Progenitor cell of endocrine pancreas (in vitro differentiated cells): Measurements from ENCODE around the gene TMEM150B. TPM values are rescaled to one million over a fixed set of nuclear protein-coding genes. Genes with fewer than 3 reads are reported as not detected.

Source experiments
- DNase-seq: peaks from one replicate; pipeline ENCODE4 v3.0.0; 2021; ENCODE audit warnings: low spot score; ENCODE audit not compliant: unreplicated experiment
- H3K27ac Mint-ChIP-seq: 2 replicates; pipeline ENCODE4 v1.8.0; 2021; ENCODE audit warnings: mild to moderate bottlenecking, moderate library complexity, mixed read lengths
- H3K27me3 Mint-ChIP-seq: 2 replicates; pipeline ENCODE4 v1.8.0; 2021; ENCODE audit warnings: mixed read lengths
- H3K36me3 Mint-ChIP-seq: 2 replicates; pipeline ENCODE4 v1.8.0; 2022; ENCODE audit warnings: mixed read lengths; ENCODE audit not compliant: insufficient read depth
- H3K4me1 Mint-ChIP-seq: 2 replicates; pipeline ENCODE4 v1.8.0; 2021; ENCODE audit warnings: low read depth, mixed read lengths
- H3K4me3 Mint-ChIP-seq: 2 replicates; pipeline ENCODE4 v1.8.0; 2021; ENCODE audit warnings: low read depth, mild to moderate bottlenecking, moderate library complexity, mixed read lengths
- H3K9me3 Mint-ChIP-seq: 2 replicates; pipeline ENCODE4 v1.8.0; 2021; ENCODE audit warnings: low read depth, mixed read lengths
- CTCF ChIP-seq: fragments of 200-600 bp; sonication (generic); IDR thresholded peaks from one replicate; pipeline ENCODE4 v1.5.0; 2021; ENCODE audit warnings: antibody characterized with exemption, mild to moderate bottlenecking; ENCODE audit not compliant: unreplicated experiment
- total RNA-seq: library from RNA; stranded (reverse); gene quantifications from 2 replicates; pipeline ENCODE4 v1.2.1, GENCODE V29; 2021

The TMEM150B gene
- total RNA-seq, 1 donor from 2014 or later: not detected

- H3K4me1 Mint-ChIP-seq: peaks cover 3% of the 10 kb centered on the region
- no peak for DNase-seq
- H3K27me3 Mint-ChIP-seq: peaks cover under 1% of the 10 kb centered on the region
- peaks cover 1% of the 10 kb centered on the region for H3K36me3 Mint-ChIP-seq
- H3K27ac Mint-ChIP-seq: no peak overlapping the region
- TF ChIP-seq CTCF: no peak
- no peaks in the 10 kb centered on the region for H3K9me3 Mint-ChIP-seq
- H3K4me3 Mint-ChIP-seq: no peak overlapping the region
Observed at GRCh38 chr19:55316646-55317045, 8.5 kb downstream of the TMEM150B start.

GRCh38 chr19:55315956-55316525 is 9.1 kb downstream of the TMEM150B start:
- no peak for DNase-seq
- Mint-ChIP-seq H3K9me3 (no peaks in the 10 kb centered on the region), H3K36me3 (peaks cover 1% of the 10 kb centered on the region), H3K4me3 (no peak overlapping the region), H3K27me3 (no peaks in the 10 kb centered on the region), H3K27ac (no peak overlapping the region), H3K4me1 (peaks cover 3% of the 10 kb centered on the region)
- TF ChIP-seq CTCF: no peak

GRCh38 chr19:55314396-55314795 is 10.7 kb downstream of the TMEM150B start:
- Mint-ChIP-seq H3K4me1 (no peaks in the 10 kb centered on the region), H3K9me3 (no peaks in the 10 kb centered on the region), H3K27me3 (no peaks in the 10 kb centered on the region), H3K4me3 (no peak overlapping the region), H3K27ac (no peak overlapping the region), H3K36me3 (peaks cover 4% of the 10 kb centered on the region)
- TF ChIP-seq CTCF: no peak
- no peak for DNase-seq

- Mint-ChIP-seq H3K4me3 (no peak overlapping the region), H3K36me3 (peaks cover 6% of the 10 kb centered on the region), H3K27ac (peak overlapping the region; percentile 23), H3K27me3 (no peaks in the 10 kb centered on the region), H3K4me1 (no peaks in the 10 kb centered on the region), H3K9me3 (no peaks in the 10 kb centered on the region)
- DNase-seq: no peak
- TF ChIP-seq CTCF: no peak
Observed at GRCh38 chr19:55312621-55313512, 12.3 kb downstream of the TMEM150B start.

GRCh38 chr19:55311797-55312196 is 13.3 kb downstream of the TMEM150B start:
- no peak overlapping the region for H3K27ac Mint-ChIP-seq
- TF ChIP-seq CTCF: no peak
- no peak overlapping the region for H3K4me3 Mint-ChIP-seq
- H3K27me3 Mint-ChIP-seq: no peaks in the 10 kb centered on the region
- no peaks in the 10 kb centered on the region for H3K9me3 Mint-ChIP-seq
- no peaks in the 10 kb centered on the region for H3K4me1 Mint-ChIP-seq
- H3K36me3 Mint-ChIP-seq: peaks cover 7% of the 10 kb centered on the region
- no peak for DNase-seq
